H9 (cell line): ENCODE measurements around the gene STAMBPL1. TPM values are rescaled to one million over a fixed set of nuclear protein-coding genes. Genes with fewer than 3 reads are reported as not detected.

Experiments used
- DNase-seq: peaks from one replicate; pipeline ENCODE4 v3.0.0-alpha.2; 2017
- H2AFZ ChIP-seq: one replicate; pipeline ENCODE4 v1.6.1; 2013; ENCODE audit warnings: mild to moderate bottlenecking, low read length, control low read depth, moderate library complexity
- H2AK5ac ChIP-seq: 2 replicates; pipeline ENCODE4 v1.6.1; 2013; ENCODE audit warnings: low read length, control low read depth, mixed read lengths; ENCODE audit not compliant: insufficient read length
- H2BK120ac ChIP-seq: one replicate; pipeline ENCODE4 v1.6.1; 2013; ENCODE audit warnings: low read depth, mild to moderate bottlenecking, low read length, control low read depth, inconsistent platforms; ENCODE audit not compliant: poor library complexity, severe bottlenecking
- H2BK12ac ChIP-seq: 2 replicates; pipeline ENCODE4 v1.6.1; 2013; ENCODE audit warnings: low read length, control low read depth, mixed read lengths, low read depth; ENCODE audit not compliant: insufficient read length
- H2BK15ac ChIP-seq: 2 replicates; pipeline ENCODE4 v1.6.1; 2013; ENCODE audit warnings: low read depth, low read length, control low read depth
- H2BK20ac ChIP-seq: one replicate; pipeline ENCODE4 v1.6.1; 2013; ENCODE audit warnings: low read depth, mild to moderate bottlenecking, low read length, control low read depth, inconsistent platforms; ENCODE audit not compliant: poor library complexity, severe bottlenecking
- H2BK5ac ChIP-seq: 2 replicates; pipeline ENCODE4 v1.6.1; 2013; ENCODE audit warnings: low read length, control low read depth, mixed read lengths; ENCODE audit not compliant: insufficient read length
- H3K14ac ChIP-seq: 2 replicates; pipeline ENCODE4 v1.6.1; 2013; ENCODE audit warnings: low read length, control low read depth; ENCODE audit not compliant: insufficient read depth
- H3K18ac ChIP-seq: 2 replicates; pipeline ENCODE4 v1.6.1; 2013; ENCODE audit warnings: low read depth, mild to moderate bottlenecking, mixed read lengths, low read length, control low read depth; ENCODE audit not compliant: insufficient read length
- H3K23ac ChIP-seq: 2 replicates; pipeline ENCODE4 v1.6.1; 2013; ENCODE audit warnings: low read length, control low read depth, mixed read lengths, low read depth; ENCODE audit not compliant: insufficient read length
- H3K23me2 ChIP-seq: 2 replicates; pipeline ENCODE4 v1.6.1; 2013; ENCODE audit warnings: low read depth, mild to moderate bottlenecking, mixed read lengths, low read length, control low read depth; ENCODE audit not compliant: insufficient read length, poor library complexity, severe bottlenecking
- H3K27ac ChIP-seq: 2 replicates; pipeline ENCODE4 v1.5.1; 2013; ENCODE audit warnings: low read length, control low read depth, mixed read lengths, low read depth; ENCODE audit not compliant: insufficient read length
- H3K27me3 ChIP-seq: 2 replicates; pipeline ENCODE4 v1.6.1; 2013; ENCODE audit warnings: low read length, control low read depth, inconsistent platforms; ENCODE audit not compliant: insufficient read depth
- H3K4ac ChIP-seq: 2 replicates; pipeline ENCODE4 v1.6.1; 2013; ENCODE audit warnings: low read depth, mild to moderate bottlenecking, control low read depth, inconsistent platforms, low read length, moderate library complexity
- H3K4me1 ChIP-seq: 2 replicates; pipeline ENCODE4 v1.6.1; 2013; ENCODE audit warnings: low read length, control low read depth, inconsistent platforms; ENCODE audit not compliant: insufficient read depth
- H3K4me2 ChIP-seq: 2 replicates; pipeline ENCODE4 v1.6.1; 2013; ENCODE audit warnings: low read length, control low read depth, mixed read lengths; ENCODE audit not compliant: insufficient read length, insufficient read depth
- H3K56ac ChIP-seq: 2 replicates; pipeline ENCODE4 v1.6.1; 2013; ENCODE audit warnings: low read depth, mild to moderate bottlenecking, mixed read lengths, low read length, control low read depth; ENCODE audit not compliant: insufficient read length
- H3K79me1 ChIP-seq: 2 replicates; pipeline ENCODE4 v1.6.1; 2013; ENCODE audit warnings: low read depth, mild to moderate bottlenecking, moderate library complexity, low read length, control low read depth, inconsistent platforms; ENCODE audit not compliant: insufficient read depth, poor library complexity, severe bottlenecking
- H3K79me2 ChIP-seq: 2 replicates; pipeline ENCODE4 v1.6.1; 2013; ENCODE audit warnings: low read length, control low read depth, inconsistent platforms; ENCODE audit not compliant: insufficient read depth
- H3K9ac ChIP-seq: 2 replicates; pipeline ENCODE4 v1.6.1; 2013; ENCODE audit warnings: low read length, control low read depth, mixed read lengths; ENCODE audit not compliant: insufficient read length; ENCODE audit errors: extremely low read depth
- H3K9me3 ChIP-seq: one replicate; pipeline ENCODE4 v1.6.1; 2013; ENCODE audit warnings: low read depth, low read length, inconsistent platforms; ENCODE audit not compliant: control insufficient read depth
- H3T11ph ChIP-seq: one replicate; pipeline ENCODE4 v1.6.1; 2013; ENCODE audit warnings: mild to moderate bottlenecking, low read length, control low read depth, inconsistent platforms
- H4K20me1 ChIP-seq: one replicate; pipeline ENCODE4 v1.6.1; 2013; ENCODE audit not compliant: control insufficient read depth, insufficient read length, insufficient read depth
- H4K5ac ChIP-seq: 2 replicates; pipeline ENCODE4 v1.6.1; 2013; ENCODE audit warnings: low read depth, mild to moderate bottlenecking, mixed read lengths, low read length, control low read depth; ENCODE audit not compliant: insufficient read length
- H4K8ac ChIP-seq: replicated peaks from 2 replicates; pipeline ENCODE4 v1.6.1; 2013; ENCODE audit warnings: low read length, control low read depth, mixed read lengths, low read depth; ENCODE audit not compliant: insufficient read length
- H4K91ac ChIP-seq: 2 replicates; pipeline ENCODE4 v1.6.1; 2013; ENCODE audit warnings: low read depth, mild to moderate bottlenecking, moderate library complexity, mixed read lengths, low read length, control low read depth; ENCODE audit not compliant: insufficient read length
- H3K27ac Mint-ChIP-seq, 3 experiments: 2 replicates in 2 of 3; 3 replicates in 1 of 3; pipeline ENCODE4 v1.8.0; 2020 to 2021; ENCODE audit warnings: mixed read lengths in 3 of 3, mild to moderate bottlenecking in 1 of 3, moderate library complexity in 1 of 3
- H3K27me3 Mint-ChIP-seq: 2 replicates; pipeline ENCODE4 v1.8.0; 2021; ENCODE audit warnings: low read depth, mild to moderate bottlenecking, moderate library complexity, mixed read lengths
- H3K36me3 Mint-ChIP-seq, 3 experiments: 2 replicates in 2 of 3; 3 replicates in 1 of 3; pipeline ENCODE4 v1.8.0; 2020 to 2021; ENCODE audit warnings: low read depth in 3 of 3, mixed read lengths in 3 of 3; ENCODE audit not compliant: insufficient read depth in 1 of 3
- H3K4me1 Mint-ChIP-seq, 2 experiments: 2 replicates each; pipeline ENCODE4 v1.8.0; 2020; ENCODE audit warnings: mixed read lengths in 2 of 2
- H3K4me3 Mint-ChIP-seq, 2 experiments: 2 replicates in 1 of 2; 3 replicates in 1 of 2; pipeline ENCODE4 v1.8.0; 2020 to 2021; ENCODE audit warnings: mild to moderate bottlenecking in 2 of 2, mixed read lengths in 2 of 2, moderate library complexity in 1 of 2
- H3K9me3 Mint-ChIP-seq, 2 experiments: 2 replicates in 1 of 2; 3 replicates in 1 of 2; pipeline ENCODE4 v1.8.0; 2020; ENCODE audit warnings: mild to moderate bottlenecking in 2 of 2, mixed read lengths in 2 of 2, moderate library complexity in 1 of 2
- WGBS: extraction: QIAGEN DNeasy Blood & Tissue Kit; methylation state at CpG from one replicate; pipeline ENCODE4 v1.1.7; 2013; ENCODE audit warnings: missing lambda C conversion rate, low lambda C conversion rate, mixed read lengths; ENCODE audit not compliant: insufficient read length; ENCODE audit errors: extremely low coverage; 5-methylcytosine and 5-hydroxymethylcytosine counted together
- total RNA-seq: library from RNA; stranded (reverse); gene quantifications from 2 replicates; pipeline ENCODE4 v1.2.1, GENCODE V29; 2021
- TF ChIP-seq, protein P1 (sequence below): fragments of 200-600 bp; sonication (generic); conservative IDR thresholded peaks from 3 replicates; pipeline ENCODE4 v1.8.0; 2021; ENCODE audit warnings: antibody characterized with exemption, mild to moderate bottlenecking

The STAMBPL1 gene
- total RNA-seq, 1 experiment from 2014 or later: 3.2 TPM

DNA sequence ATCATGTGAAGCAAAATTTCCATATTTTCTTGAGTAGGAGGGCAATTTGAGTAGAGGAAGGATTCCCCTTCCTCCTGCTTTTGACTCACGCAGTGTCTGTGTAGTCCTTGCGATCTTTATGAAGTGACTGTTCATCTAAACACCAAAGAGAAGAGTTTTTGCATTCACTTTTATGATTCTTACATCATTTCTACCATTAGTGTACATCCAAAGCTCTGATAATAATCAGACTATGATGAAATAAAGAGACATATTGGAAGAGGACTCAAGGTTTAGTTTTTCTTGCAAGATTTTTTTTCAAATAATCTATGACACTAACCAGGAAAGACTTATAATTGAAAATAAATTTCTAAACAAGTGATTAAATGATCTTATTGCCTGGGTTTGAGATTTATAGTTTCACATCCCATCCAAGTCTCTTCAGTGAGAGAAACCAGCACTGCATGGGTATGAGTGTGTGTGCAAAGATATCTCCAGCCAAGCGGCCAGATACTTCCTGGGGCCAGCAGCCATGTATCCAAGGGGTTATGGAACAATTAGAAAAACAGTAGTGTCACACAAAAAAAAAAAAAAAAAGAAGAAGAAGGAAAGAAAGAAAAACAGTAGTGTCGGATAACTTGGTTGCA is 74.5 kb downstream of the STAMBPL1 start:
- H3K27me3 Mint-ChIP-seq: no peaks in the 10 kb centered on the region
- Histone ChIP-seq H2BK5ac (no peak overlapping the region), H3T11ph (no peak overlapping the region), H3K27me3 (no peaks in the 10 kb centered on the region), H2BK120ac (no peak overlapping the region), H3K27ac (no peak overlapping the region), H2AFZ (no peak overlapping the region), H4K91ac (no peak overlapping the region), H3K79me2 (no peaks in the 10 kb centered on the region), H3K23ac (no peak overlapping the region), H3K9me3 (no peaks in the 10 kb centered on the region), H2BK15ac (no peak overlapping the region), H3K18ac (no peak overlapping the region), H4K5ac (no peak overlapping the region), H3K4ac (no peak overlapping the region), H3K23me2 (no peaks in the 10 kb centered on the region), H3K9ac (no peak overlapping the region), H2AK5ac (no peak overlapping the region), H3K4me2 (no peak overlapping the region), H2BK20ac (no peak overlapping the region), H3K4me1 (peaks cover 3% of the 10 kb centered on the region; the same call in 1 of the 2 replicates), H2BK12ac (no peak overlapping the region), H3K79me1 (no peaks in the 10 kb centered on the region), H3K56ac (no peak overlapping the region), H3K14ac (no peak overlapping the region), H4K8ac (no peak overlapping the region), H4K20me1 (no peaks in the 10 kb centered on the region)
- DNase-seq: no peak
- TF ChIP-seq, protein P1, sequence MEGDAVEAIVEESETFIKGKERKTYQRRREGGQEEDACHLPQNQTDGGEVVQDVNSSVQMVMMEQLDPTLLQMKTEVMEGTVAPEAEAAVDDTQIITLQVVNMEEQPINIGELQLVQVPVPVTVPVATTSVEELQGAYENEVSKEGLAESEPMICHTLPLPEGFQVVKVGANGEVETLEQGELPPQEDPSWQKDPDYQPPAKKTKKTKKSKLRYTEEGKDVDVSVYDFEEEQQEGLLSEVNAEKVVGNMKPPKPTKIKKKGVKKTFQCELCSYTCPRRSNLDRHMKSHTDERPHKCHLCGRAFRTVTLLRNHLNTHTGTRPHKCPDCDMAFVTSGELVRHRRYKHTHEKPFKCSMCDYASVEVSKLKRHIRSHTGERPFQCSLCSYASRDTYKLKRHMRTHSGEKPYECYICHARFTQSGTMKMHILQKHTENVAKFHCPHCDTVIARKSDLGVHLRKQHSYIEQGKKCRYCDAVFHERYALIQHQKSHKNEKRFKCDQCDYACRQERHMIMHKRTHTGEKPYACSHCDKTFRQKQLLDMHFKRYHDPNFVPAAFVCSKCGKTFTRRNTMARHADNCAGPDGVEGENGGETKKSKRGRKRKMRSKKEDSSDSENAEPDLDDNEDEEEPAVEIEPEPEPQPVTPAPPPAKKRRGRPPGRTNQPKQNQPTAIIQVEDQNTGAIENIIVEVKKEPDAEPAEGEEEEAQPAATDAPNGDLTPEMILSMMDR: no peak
- H3K4me3 Mint-ChIP-seq: no peak overlapping the region
- no CpG with 5 or more reads among the region's 4 CpGs for WGBS
- H3K9me3 Mint-ChIP-seq: no peaks in the 10 kb centered on the region
- H3K36me3 Mint-ChIP-seq: no peaks in the 10 kb centered on the region
- no peak overlapping the region for H3K27ac Mint-ChIP-seq
- peaks cover 15 to 17% of the 10 kb centered on the region in 2 experiments for H3K4me1 Mint-ChIP-seq
